ENCODE results near the gene DCP1B. TPM values are rescaled to one million over a fixed set of nuclear protein-coding genes. Genes with fewer than 3 reads are reported as not detected.

Gene DCP1B
- 4.7 and 5.1 TPM in 2 replicates for total RNA-seq

GRCh38 chr12:2004113-2004929, at the start of gene DCP1B:
TSS of gene DCP1B (minus strand) at chr12:2004457. CDS start at chr12:2004431, 26 bp downstream.

GRCh38 chr12:2052826-2053678, 48.8 kb upstream of the DCP1B start, which contains the start of gene CACNA1C:
TSS of gene CACNA1C (plus strand) at chr12:2052987. CDS start at chr12:2053563, 576 bp downstream.

GRCh38 chr12:1918081-1918883, 86.0 kb downstream of the DCP1B start, which contains the start of gene CACNA2D4:
TSS of gene CACNA2D4 (minus strand) at chr12:1918652. CDS start at chr12:1918473, 179 bp downstream.

Other genes starting within 250 kb of the DCP1B start
- not detected in 2 replicates for gene LRTM2, start 183.9 kb downstream of the DCP1B start, total RNA-seq
- gene CACNA2D4, start 85.8 kb downstream of the DCP1B start, total RNA-seq, result not detected in 2 replicates
- gene CACNA1C, start 48.5 kb upstream of the DCP1B start, total RNA-seq, result 0.24 TPM in 1 of 2 replicates, not detected in the other